GM23248 (cell line): ENCODE data around the gene PSMB3.
"Not testable (repeated sequence)": the region's sequence is repeated elsewhere in the genome, so short reads cannot be mapped to it uniquely, and the experiment has no call there.

ENCODE experiments used
- EZH2 ChIP-seq: fragments of 200-600 bp; sonication (generic); IDR thresholded peaks from 2 replicates; pipeline ENCODE4 v1.6.1; 2018; ENCODE audit warnings: antibody characterized with exemption, mild to moderate bottlenecking; ENCODE audit not compliant: insufficient read depth, poor library complexity, severe bottlenecking
- EZH2phosphoT487 ChIP-seq: fragments of 200-600 bp; sonication (generic); IDR thresholded peaks from 2 replicates; pipeline ENCODE4 v1.6.1; 2018; ENCODE audit warnings: antibody characterized with exemption, moderate library complexity, mild to moderate bottlenecking, low read depth; ENCODE audit not compliant: insufficient read depth

DNA sequence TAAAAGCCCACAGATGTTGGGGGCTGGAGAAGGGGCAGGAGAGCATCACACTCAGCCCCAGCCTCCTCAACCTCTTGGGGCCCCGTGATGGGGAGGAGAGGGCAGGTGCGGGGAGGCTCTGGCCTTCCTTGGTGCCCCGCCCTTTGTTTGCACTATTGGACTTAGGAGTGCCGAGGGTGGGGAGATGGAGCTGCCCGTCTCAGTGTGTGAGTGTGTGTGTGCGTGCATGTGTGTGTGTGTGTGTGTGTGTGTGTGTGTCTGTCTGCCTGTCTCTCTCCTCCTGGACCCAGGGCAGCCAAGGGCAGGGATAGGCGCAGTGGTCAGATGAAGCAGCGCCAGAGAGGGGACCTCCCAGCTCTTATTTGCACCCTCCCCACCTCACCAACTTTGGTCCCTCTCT lies 26.4 kb upstream of the PSMB3 start:
- TF ChIP-seq EZH2phosphoT487, EZH2: not testable (repeated sequence)
